ENCODE measurements around the gene FAM210A. TPM values are rescaled to one million over a fixed set of nuclear protein-coding genes. Genes with fewer than 3 reads are reported as not detected.

The FAM210A gene
- polyA plus RNA-seq, 12 donors, result 14.7 to 38.7 (median 25.1) TPM; not detected in 1

GRCh38 chr18:13625355-13625754 is 101.0 kb downstream of the FAM210A start:
- no peak for DNase-seq

- no peak for DNase-seq
These were observed 101.7 kb downstream of the FAM210A start for GRCh38 chr18:13624563-13625237.

GRCh38 chr18:13623871-13624270 is 102.5 kb downstream of the FAM210A start:
- DNase-seq, result no peak

- DNase-seq, result no peak
These were observed 103.0 kb downstream of the FAM210A start for GRCh38 chr18:13623348-13623747.

- DNase-seq, result no peak
These were observed 103.6 kb downstream of the FAM210A start for GRCh38 chr18:13622751-13623150.

GRCh38 chr18:13621886-13622619 is 104.3 kb downstream of the FAM210A start:
- no peak for DNase-seq

DNA sequence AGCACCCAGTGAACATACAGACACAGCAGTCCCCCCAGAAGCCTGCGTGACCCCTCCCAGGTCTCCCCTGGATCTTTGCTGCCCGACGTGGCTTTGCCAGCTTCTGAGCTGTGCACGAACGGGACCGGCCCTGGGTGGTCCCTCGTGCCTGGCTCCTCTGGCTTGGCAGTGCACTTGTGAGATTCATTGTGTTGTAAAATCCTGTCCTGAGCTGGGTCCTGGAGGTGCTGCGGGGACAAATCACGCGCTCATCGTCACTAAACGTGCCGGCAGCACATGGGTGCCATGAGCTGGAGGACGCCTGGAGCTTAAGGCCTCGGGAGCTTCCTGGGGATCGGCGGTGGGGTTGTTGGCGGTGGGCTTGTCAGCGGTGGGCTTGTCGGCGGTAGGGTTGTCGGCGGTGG is 104.9 kb downstream of the FAM210A start:
- DNase-seq, result no peak

GRCh38 chr18:13620818-13621445 is 105.4 kb downstream of the FAM210A start:
- DNase-seq, result no peak

- DNase-seq, result no peak
These were observed 106.1 kb downstream of the FAM210A start for GRCh38 chr18:13620206-13620672.

- DNase-seq, result no peak
These were observed 106.7 kb downstream of the FAM210A start for GRCh38 chr18:13619505-13620205.

DNA sequence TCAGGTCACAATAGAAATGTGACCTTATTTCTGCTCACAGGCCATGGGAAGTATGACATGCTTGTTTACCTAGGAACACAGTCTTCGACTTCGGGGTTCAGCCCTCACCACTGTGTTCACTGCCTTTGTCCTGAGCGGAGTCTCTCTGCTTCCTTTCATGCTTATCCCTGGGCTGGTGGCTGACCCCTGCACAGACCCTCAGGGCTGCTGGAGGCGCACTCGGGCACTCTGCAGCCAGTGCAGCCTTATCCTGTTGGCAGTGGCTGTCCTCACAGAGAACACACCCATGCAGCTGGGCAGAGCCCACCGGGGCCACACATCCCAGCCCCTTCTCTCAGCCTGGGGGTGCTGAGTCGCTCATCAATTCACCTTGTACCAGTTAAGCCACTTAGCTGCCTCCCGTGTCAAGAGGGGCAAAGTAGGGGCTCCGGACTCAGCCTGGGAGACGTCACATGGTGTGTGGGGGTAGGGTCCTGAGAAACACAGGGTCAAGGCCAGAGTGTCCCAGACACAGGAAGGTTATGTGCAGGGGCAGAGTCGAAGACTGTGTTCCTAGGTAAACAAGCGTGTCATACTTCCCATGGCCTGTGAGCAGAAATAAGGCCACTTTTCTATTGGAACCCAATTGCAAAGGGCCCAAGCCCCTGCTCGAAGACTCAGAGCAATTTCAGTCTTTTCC is 107.5 kb downstream of the FAM210A start:
- no peak for DNase-seq

DNA sequence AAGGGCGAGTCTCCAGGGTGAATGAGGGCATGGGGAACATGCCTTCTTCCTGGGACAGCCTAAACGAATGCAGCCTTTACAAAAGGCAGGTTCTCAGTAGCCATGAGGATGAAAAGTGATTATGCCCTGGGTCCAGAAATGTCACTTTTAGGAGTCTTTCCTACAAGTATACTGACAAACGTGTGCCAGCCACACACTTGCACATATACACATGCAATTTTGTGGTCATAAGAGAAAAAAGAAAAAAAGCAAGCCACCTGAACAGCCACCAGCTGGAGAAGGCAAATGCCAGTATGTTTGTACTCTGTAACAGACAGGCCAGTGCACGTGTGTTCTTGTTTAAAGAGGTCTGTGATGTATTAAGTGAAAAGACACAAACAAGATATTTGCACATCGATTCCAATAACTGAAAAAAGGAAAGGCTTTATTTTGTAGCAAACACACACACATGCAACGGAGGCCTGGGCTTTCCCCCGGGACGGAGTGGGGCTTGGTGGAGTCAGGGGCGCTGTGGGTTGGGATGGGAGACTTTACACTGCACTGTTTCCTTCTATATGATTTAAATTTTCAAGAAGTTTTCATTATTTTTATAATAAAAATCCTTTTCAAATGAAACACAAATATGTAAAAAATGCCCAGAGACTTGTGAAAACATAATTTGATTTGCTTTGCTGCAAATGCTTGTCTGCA is 108.4 kb downstream of the FAM210A start:
- no peak for DNase-seq

DNA sequence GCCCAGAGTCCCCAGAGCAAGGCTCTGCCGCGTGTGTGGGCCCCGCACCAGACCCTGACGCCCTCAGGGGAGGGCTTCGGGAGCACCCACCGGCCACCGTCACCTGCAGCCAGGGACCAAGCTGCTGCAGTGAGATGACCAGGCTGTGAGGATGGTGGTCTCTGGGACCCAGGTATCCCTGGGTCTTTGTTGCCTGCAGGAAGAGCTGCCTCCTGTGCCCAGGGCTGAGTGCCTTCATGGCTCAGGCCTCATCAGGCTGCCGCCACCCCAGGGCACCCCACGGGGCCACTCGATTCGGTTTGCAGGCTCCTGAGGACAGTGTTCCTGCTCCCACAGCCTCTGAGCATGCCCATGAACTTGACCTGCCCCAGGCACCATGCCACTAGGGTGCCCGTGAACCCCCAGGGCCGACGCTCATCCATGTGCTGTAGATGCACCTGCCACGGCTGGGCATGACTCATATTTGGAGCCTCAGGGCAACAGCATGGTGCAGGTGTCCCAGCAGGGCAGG is 109.8 kb downstream of the FAM210A start:
- no peak for DNase-seq

DNA sequence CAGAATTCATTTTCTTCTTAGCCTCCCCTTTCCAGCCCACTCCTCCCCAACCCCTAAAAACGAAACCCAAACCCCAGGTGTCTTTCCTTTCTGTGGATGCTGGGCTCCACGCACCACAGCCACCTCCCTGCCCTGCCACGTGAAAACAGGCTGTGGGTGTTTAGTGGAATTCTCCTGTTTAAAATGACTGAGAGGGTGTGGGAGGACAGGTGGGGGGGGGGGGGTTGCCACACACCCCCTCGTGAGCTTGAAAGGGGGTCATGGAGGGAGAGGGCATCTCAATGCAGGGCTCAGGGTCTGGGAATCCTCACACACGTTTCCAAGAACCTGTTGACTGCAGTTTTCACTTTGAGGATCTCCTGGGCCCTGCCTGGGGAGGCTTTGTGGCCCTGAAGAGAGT is 110.3 kb downstream of the FAM210A start:
- no peak for DNase-seq

GRCh38 chr18:13615432-13615861 is 110.9 kb downstream of the FAM210A start:
- DNase-seq, result no peak

GRCh38 chr18:13614641-13615288 is 111.6 kb downstream of the FAM210A start:
- DNase-seq, result no peak

- no peak for DNase-seq
These were observed 112.5 kb downstream of the FAM210A start for GRCh38 chr18:13613591-13614501.
